ENCODE data around the gene LDLRAD4. TPM values are rescaled to one million over a fixed set of nuclear protein-coding genes. Genes with fewer than 3 reads are reported as not detected.

Gene LDLRAD4
- total RNA-seq, 1 experiment from 2014 or later = not detected

DNA sequence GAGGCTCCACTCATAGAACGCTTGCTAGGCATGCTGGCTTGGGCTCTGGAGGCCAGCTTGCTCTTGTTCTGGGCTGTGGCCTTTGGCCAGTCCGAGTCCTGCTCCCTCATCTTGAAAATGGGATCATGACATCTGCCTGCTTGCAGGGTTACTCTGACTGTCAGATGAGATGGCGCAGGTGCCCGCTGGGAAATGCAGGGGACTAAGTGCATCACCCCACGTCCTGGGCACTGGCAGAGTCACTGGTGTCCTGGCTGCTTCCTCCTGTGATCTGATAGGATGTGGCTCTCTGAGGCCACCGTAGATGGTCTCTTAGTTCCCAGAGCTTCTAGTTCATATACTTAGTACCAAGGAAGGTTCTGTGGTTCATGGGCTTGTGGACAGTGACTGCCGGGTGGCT is 18.5 kb downstream of the LDLRAD4 start:
- BruUV-seq (replicated peaks) = no TSS peak
- H3K9ac ChIP-seq (ENCODE audit: low read length) = no peak overlapping the region
- TF ChIP-seq, protein P1, sequence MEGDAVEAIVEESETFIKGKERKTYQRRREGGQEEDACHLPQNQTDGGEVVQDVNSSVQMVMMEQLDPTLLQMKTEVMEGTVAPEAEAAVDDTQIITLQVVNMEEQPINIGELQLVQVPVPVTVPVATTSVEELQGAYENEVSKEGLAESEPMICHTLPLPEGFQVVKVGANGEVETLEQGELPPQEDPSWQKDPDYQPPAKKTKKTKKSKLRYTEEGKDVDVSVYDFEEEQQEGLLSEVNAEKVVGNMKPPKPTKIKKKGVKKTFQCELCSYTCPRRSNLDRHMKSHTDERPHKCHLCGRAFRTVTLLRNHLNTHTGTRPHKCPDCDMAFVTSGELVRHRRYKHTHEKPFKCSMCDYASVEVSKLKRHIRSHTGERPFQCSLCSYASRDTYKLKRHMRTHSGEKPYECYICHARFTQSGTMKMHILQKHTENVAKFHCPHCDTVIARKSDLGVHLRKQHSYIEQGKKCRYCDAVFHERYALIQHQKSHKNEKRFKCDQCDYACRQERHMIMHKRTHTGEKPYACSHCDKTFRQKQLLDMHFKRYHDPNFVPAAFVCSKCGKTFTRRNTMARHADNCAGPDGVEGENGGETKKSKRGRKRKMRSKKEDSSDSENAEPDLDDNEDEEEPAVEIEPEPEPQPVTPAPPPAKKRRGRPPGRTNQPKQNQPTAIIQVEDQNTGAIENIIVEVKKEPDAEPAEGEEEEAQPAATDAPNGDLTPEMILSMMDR (conservative IDR thresholded peaks at IDR 0.05; ENCODE audit: low read depth, low read length) = no peak
- TF ChIP-seq EZH2 (IDR thresholded peaks at IDR 0.05; ENCODE audit: low read length, unreplicated experiment) (no peak), EZH2phosphoT487 (IDR thresholded peaks at IDR 0.05; ENCODE audit: borderline replicate concordance, low read length) (no peak)
- H3K4me3 ChIP-seq (ENCODE audit: low read length) = no peak overlapping the region
- H3K4me1 ChIP-seq (ENCODE audit: insufficient read depth, low read length) = no peaks in the 10 kb centered on the region
- H3K79me2 ChIP-seq (ENCODE audit: low read length) = no peaks in the 10 kb centered on the region
- no peaks in the 10 kb centered on the region for H3K9me2 ChIP-seq (replicated peaks; ENCODE audit: low read length)
- no peaks in the 10 kb centered on the region for H3F3A ChIP-seq (ENCODE audit: low read length, unreplicated experiment)
- no peak for ATAC-seq
- DNase-seq = no peak
- H3K4me2 ChIP-seq (ENCODE audit: low read length) = no peak overlapping the region
- peaks cover 68% of the 10 kb centered on the region for H3K27me3 ChIP-seq (ENCODE audit: low read length)
- H4K20me1 ChIP-seq (ENCODE audit: low read length) = no peaks in the 10 kb centered on the region
- H3K36me3 ChIP-seq (ENCODE audit: low read depth, low read length) = no peaks in the 10 kb centered on the region
- CTCF ChIA-PET = no interaction called here
- intact Hi-C loops (cut with micrococcal nuclease) = no loop called here
- POLR2A ChIA-PET (ENCODE audit: unreplicated experiment) = no interaction called here
- no peak overlapping the region for H2AFZ ChIP-seq (ENCODE audit: low read length)
- H3K27ac ChIP-seq (ENCODE audit: low read length) = no peak overlapping the region
- no peaks in the 10 kb centered on the region for H3K9me3 ChIP-seq (ENCODE audit: low read length)

- Histone ChIP-seq H3K9ac (ENCODE audit: low read length) (no peak overlapping the region), H3K4me2 (ENCODE audit: low read length) (no peak overlapping the region), H3F3A (ENCODE audit: low read length, unreplicated experiment) (no peaks in the 10 kb centered on the region), H3K27me3 (ENCODE audit: low read length) (peaks cover 66% of the 10 kb centered on the region), H3K9me3 (ENCODE audit: low read length) (no peaks in the 10 kb centered on the region), H4K20me1 (ENCODE audit: low read length) (no peaks in the 10 kb centered on the region), H3K79me2 (ENCODE audit: low read length) (no peaks in the 10 kb centered on the region), H2AFZ (ENCODE audit: low read length) (no peak overlapping the region), H3K4me3 (ENCODE audit: low read length) (no peak overlapping the region), H3K4me1 (ENCODE audit: insufficient read depth, low read length) (no peaks in the 10 kb centered on the region), H3K36me3 (ENCODE audit: low read depth, low read length) (no peaks in the 10 kb centered on the region), H3K9me2 (replicated peaks; ENCODE audit: low read length) (no peaks in the 10 kb centered on the region), H3K27ac (ENCODE audit: low read length) (no peak overlapping the region)
- no peak for ATAC-seq
- no peak for TF ChIP-seq EZH2phosphoT487 (IDR thresholded peaks at IDR 0.05; ENCODE audit: borderline replicate concordance, low read length)
- TF ChIP-seq, protein P1 (conservative IDR thresholded peaks at IDR 0.05; ENCODE audit: low read depth, low read length) = no peak
- TF ChIP-seq EZH2 (IDR thresholded peaks at IDR 0.05; ENCODE audit: low read length, unreplicated experiment) = no peak
- DNase-seq = no peak
- POLR2A ChIA-PET (ENCODE audit: unreplicated experiment) = no interaction called here
- BruUV-seq (replicated peaks) = no TSS peak
- intact Hi-C loops (cut with micrococcal nuclease) = no loop called here
- CTCF ChIA-PET = no interaction called here
Measured at GRCh38 chr18:13237641-13238040, 19.1 kb downstream of the LDLRAD4 start.

DNA sequence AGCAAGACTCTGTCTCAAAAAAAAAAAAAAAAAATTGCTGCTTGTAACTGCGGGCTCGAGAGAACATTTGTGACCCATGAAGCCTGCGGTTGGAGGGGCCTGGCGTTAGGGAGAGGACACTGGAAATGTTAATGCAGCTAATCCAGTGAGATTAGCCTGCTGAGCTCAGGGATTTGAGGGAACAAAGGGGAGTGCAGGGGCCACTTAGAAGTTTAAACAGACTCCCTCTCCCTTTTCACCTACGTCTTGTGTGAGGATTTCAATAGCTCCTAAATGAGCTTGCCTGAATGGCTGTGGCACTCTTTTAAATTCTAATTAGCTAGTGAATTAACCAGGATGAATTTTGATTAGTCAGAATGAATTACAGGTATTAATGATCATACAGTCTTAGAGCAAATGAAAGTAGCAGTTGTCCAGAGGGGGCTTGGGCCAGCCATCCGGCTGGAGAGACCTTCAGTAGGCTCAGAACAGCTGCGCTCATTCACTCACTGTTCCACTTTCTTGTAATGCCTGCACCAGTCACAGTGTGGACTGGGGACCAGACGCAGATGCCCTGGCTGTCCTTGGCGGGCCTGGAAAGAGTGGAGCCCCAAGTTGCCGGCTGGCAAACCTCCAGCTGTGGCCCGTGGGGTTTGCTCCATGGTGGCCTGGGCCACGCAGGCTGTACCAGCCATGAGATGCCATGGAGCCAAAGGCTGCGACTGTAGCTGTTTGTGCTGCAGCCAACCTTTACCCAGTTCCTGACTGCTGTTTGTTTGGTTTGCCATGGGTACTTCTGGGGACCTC is 20.8 kb downstream of the LDLRAD4 start:
- H3F3A ChIP-seq (ENCODE audit: low read length, unreplicated experiment) = no peaks in the 10 kb centered on the region
- DNase-seq (no peak), ATAC-seq (no peak)
- H4K20me1 ChIP-seq (ENCODE audit: low read length) = no peaks in the 10 kb centered on the region
- BruUV-seq (replicated peaks) = no TSS peak
- ChIA-PET POLR2A (ENCODE audit: unreplicated experiment) (no interaction called here), CTCF (no interaction called here)
- no peaks in the 10 kb centered on the region for H3K9me3 ChIP-seq (ENCODE audit: low read length)
- TF ChIP-seq EZH2phosphoT487 (IDR thresholded peaks at IDR 0.05; ENCODE audit: borderline replicate concordance, low read length) (no peak), EZH2 (IDR thresholded peaks at IDR 0.05; ENCODE audit: low read length, unreplicated experiment) (no peak)
- TF ChIP-seq, protein P1 (conservative IDR thresholded peaks at IDR 0.05; ENCODE audit: low read depth, low read length) = no peak
- no peak overlapping the region for H3K27ac ChIP-seq (ENCODE audit: low read length)
- H2AFZ ChIP-seq (ENCODE audit: low read length) = no peak overlapping the region
- no peaks in the 10 kb centered on the region for H3K4me1 ChIP-seq (ENCODE audit: insufficient read depth, low read length)
- H3K36me3 ChIP-seq (ENCODE audit: low read depth, low read length) = no peaks in the 10 kb centered on the region
- no peaks in the 10 kb centered on the region for H3K9me2 ChIP-seq (replicated peaks; ENCODE audit: low read length)
- H3K27me3 ChIP-seq (ENCODE audit: low read length) = peaks cover 59% of the 10 kb centered on the region
- H3K4me2 ChIP-seq (ENCODE audit: low read length) = no peak overlapping the region
- no peak overlapping the region for H3K9ac ChIP-seq (ENCODE audit: low read length)
- no peak overlapping the region for H3K4me3 ChIP-seq (ENCODE audit: low read length)
- intact Hi-C loops (cut with micrococcal nuclease) = no loop called here
- H3K79me2 ChIP-seq (ENCODE audit: low read length) = no peaks in the 10 kb centered on the region
